PFSK-1 (cell line): ENCODE data around the gene SCN1B.

ENCODE experiments used
- FOXP2 ChIP-seq: optimal IDR thresholded peaks from 2 replicates; pipeline ENCODE3; 2011; ENCODE audit warnings: borderline replicate concordance, control low read depth, inconsistent platforms; ENCODE audit not compliant: insufficient read depth; ENCODE audit errors: extremely low read length, extremely low read depth
- POLR2AphosphoS5 ChIP-seq: IDR thresholded peaks from 2 replicates; pipeline ENCODE4 v1.6.1; 2012; ENCODE audit warnings: low read depth, mild to moderate bottlenecking, control low read depth, low read length, moderate library complexity
- REST ChIP-seq, 2 experiments: IDR thresholded peaks; 2 replicates each; pipeline versions ENCODE4 v1.6.1 to v1.8.0; 2011 to 2012; ENCODE audit warnings: low read depth in 2 of 2, low read length in 2 of 2, control low read depth in 1 of 2, inconsistent platforms in 1 of 2, mild to moderate bottlenecking in 1 of 2, moderate library complexity in 1 of 2; ENCODE audit not compliant: insufficient read depth in 1 of 2
- SIN3A ChIP-seq: IDR thresholded peaks from 2 replicates; pipeline ENCODE4 v1.6.1; 2012; ENCODE audit warnings: mild to moderate bottlenecking, low read length, moderate library complexity, borderline replicate concordance; ENCODE audit not compliant: insufficient read depth
- TAF1 ChIP-seq: IDR thresholded peaks from 2 replicates; pipeline ENCODE4 v1.6.1; 2012; ENCODE audit warnings: low read length, control low read depth, borderline replicate concordance; ENCODE audit not compliant: insufficient read depth

The SCN1B gene

GRCh38 chr19:35013041-35013819 is 17.0 kb upstream of the SCN1B start:
- no peak for TF ChIP-seq SIN3A
- TF ChIP-seq REST (IDR thresholded peaks at IDR 0.05; ENCODE audit: insufficient read depth in 1 of 2, low read depth in 2 of 2, low read length in 2 of 2) = no peak
- no peak for TF ChIP-seq FOXP2
- no peak for TF ChIP-seq POLR2AphosphoS5
- TF ChIP-seq TAF1 = no peak

GRCh38 chr19:35013820-35014754 is 16.2 kb upstream of the SCN1B start:
- TF ChIP-seq TAF1 = no peak
- no peak for TF ChIP-seq SIN3A
- TF ChIP-seq POLR2AphosphoS5 = no peak

- no peak for TF ChIP-seq TAF1
- TF ChIP-seq REST (IDR thresholded peaks at IDR 0.05; ENCODE audit: insufficient read depth in 1 of 2, low read depth in 2 of 2, low read length in 2 of 2) = no peak
- no peak for TF ChIP-seq SIN3A
- no peak for TF ChIP-seq FOXP2
- TF ChIP-seq POLR2AphosphoS5 = no peak
These were observed 14.9 kb upstream of the SCN1B start for GRCh38 chr19:35015270-35015953.

GRCh38 chr19:35015954-35016351 is 14.3 kb upstream of the SCN1B start:
- TF ChIP-seq TAF1 = no peak

GRCh38 chr19:35017507-35017906 is 12.8 kb upstream of the SCN1B start:
- no peak for TF ChIP-seq TAF1
- no peak for TF ChIP-seq POLR2AphosphoS5
- no peak for TF ChIP-seq REST (IDR thresholded peaks at IDR 0.05; ENCODE audit: insufficient read depth in 1 of 2, low read depth in 2 of 2, low read length in 2 of 2)
- TF ChIP-seq FOXP2 = no peak
- no peak for TF ChIP-seq SIN3A

GRCh38 chr19:35018379-35018778 is 11.9 kb upstream of the SCN1B start:
- TF ChIP-seq FOXP2 (no peak), REST (IDR thresholded peaks at IDR 0.05; ENCODE audit: insufficient read depth in 1 of 2, low read depth in 2 of 2, low read length in 2 of 2) (no peak), SIN3A (no peak), POLR2AphosphoS5 (no peak), TAF1 (no peak)
